ENCODE results near the gene COQ5. TPM values are rescaled to one million over a fixed set of nuclear protein-coding genes. Genes with fewer than 3 reads are reported as not detected.
"Not testable (repeated sequence)": the region's sequence is repeated elsewhere in the genome, so short reads cannot be mapped to it uniquely, and the experiment has no call there.

COQ5 gene
- total RNA-seq, 4 donors from 2014 or later, result 19.3 to 27.6 (median 22.6) TPM

DNA sequence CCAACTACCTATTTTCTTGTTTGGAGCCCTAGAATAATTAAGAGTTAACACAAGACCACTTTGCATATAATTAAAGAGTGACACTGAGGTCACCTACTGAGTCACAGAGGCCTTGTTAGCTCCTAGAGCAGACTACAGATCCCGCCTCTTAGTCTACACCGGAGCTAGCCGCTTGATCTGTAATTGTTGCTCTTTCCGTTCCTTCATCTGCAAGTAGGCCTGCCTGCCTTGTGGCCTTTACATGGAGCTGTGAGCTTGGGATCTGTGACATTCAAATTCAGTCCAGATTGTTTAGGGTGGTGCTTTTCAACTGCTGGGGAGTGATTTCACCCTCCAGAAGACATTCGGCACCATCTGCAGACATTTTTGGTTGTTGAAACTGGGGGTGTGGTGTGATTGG is 38.6 kb downstream of the COQ5 start:
- Histone ChIP-seq H3K27ac (no peak overlapping the region), H3K27me3 (no peaks in the 10 kb centered on the region), H3K4me3 (no peak overlapping the region), H3K36me3 (peaks cover 0 to 26% of the 10 kb centered on the region in 2 donors), H3K4me1 (peaks cover 0 to 8% (median 0%) of the 10 kb centered on the region in 3 donors), H3K9me3 (no peaks in the 10 kb centered on the region)
- ATAC-seq, result no peak
- 96 to 100% methylated on average over 4 of the region's 5 CpGs for WGBS, 2 donors (ENCODE audit: low coverage in 1 of 2)
- TF ChIP-seq EP300 (IDR thresholded peaks at IDR 0.05), result no peak

- H3K36me3 ChIP-seq, result peaks cover 0 to 26% of the 10 kb centered on the region in 2 donors
- no peak for TF ChIP-seq POLR2AphosphoS5 (IDR thresholded peaks at IDR 0.05)
- TF ChIP-seq, protein P1, sequence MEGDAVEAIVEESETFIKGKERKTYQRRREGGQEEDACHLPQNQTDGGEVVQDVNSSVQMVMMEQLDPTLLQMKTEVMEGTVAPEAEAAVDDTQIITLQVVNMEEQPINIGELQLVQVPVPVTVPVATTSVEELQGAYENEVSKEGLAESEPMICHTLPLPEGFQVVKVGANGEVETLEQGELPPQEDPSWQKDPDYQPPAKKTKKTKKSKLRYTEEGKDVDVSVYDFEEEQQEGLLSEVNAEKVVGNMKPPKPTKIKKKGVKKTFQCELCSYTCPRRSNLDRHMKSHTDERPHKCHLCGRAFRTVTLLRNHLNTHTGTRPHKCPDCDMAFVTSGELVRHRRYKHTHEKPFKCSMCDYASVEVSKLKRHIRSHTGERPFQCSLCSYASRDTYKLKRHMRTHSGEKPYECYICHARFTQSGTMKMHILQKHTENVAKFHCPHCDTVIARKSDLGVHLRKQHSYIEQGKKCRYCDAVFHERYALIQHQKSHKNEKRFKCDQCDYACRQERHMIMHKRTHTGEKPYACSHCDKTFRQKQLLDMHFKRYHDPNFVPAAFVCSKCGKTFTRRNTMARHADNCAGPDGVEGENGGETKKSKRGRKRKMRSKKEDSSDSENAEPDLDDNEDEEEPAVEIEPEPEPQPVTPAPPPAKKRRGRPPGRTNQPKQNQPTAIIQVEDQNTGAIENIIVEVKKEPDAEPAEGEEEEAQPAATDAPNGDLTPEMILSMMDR (IDR thresholded peaks at IDR 0.05), result no peak
- TF ChIP-seq POLR2A (IDR thresholded peaks at IDR 0.05), result no peak
- TF ChIP-seq EP300 (IDR thresholded peaks at IDR 0.05), result no peak
- 66 to 73% methylated on average over 3 to 4 of the region's 4 CpGs for WGBS, 2 donors (ENCODE audit: low coverage in 1 of 2)
- no peaks in the 10 kb centered on the region for H3K4me1 ChIP-seq
- no peaks in the 10 kb centered on the region for H3K27me3 ChIP-seq
- no peaks in the 10 kb centered on the region for H3K9me3 ChIP-seq
- no peak overlapping the region for H3K4me3 ChIP-seq
- peak overlapping the region in 1 of 4 donors; percentile 33 for H3K27ac ChIP-seq
- ATAC-seq, result no peak
These were observed 39.9 kb downstream of the COQ5 start for GRCh38 chr12:120489018-120489417.

DNA sequence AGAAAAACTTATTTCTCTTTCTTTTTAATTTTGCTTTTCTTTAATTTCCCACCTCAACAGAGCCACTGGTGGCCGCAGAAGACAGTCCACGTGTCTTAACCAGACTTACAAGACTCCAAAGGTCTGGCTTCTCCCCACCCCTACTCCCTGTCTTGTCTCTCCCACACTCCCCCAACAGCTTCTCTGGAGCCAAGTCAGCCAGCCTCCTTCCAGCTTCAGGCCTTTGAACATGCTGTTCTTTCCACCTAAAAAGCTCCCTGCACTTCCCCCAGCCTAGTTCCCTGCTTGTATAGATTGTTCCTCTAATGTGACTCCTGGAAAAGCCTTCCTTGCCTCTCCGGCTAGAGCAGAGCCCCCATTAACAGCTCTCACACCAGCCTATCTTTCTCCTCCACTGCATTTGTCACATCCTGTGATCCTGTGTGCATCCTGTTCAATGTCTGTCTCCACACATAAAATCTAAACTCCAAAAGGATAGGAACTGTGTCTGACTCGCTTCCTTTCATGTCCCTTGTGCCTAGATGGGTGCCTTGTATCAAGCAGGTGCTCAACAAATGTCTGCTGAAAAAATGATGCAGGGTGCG is 40.8 kb downstream of the COQ5 start:
- 60 to 69% methylated on average over 4 of the region's 5 CpGs for WGBS, 2 donors (ENCODE audit: low coverage in 1 of 2)
- no peak for TF ChIP-seq POLR2AphosphoS5 (IDR thresholded peaks at IDR 0.05)
- no peak for TF ChIP-seq EP300 (IDR thresholded peaks at IDR 0.05)
- TF ChIP-seq, protein P1 (IDR thresholded peaks at IDR 0.05), result no peak
- no peak for TF ChIP-seq POLR2A (IDR thresholded peaks at IDR 0.05)
- Histone ChIP-seq H3K36me3 (peaks cover 0 to 26% of the 10 kb centered on the region in 2 donors), H3K27me3 (no peaks in the 10 kb centered on the region), H3K4me3 (no peak overlapping the region), H3K9me3 (no peaks in the 10 kb centered on the region), H3K4me1 (no peaks in the 10 kb centered on the region), H3K27ac (peak overlapping the region in 1 of 4 donors; percentile 33)
- ATAC-seq, result no peak

DNA sequence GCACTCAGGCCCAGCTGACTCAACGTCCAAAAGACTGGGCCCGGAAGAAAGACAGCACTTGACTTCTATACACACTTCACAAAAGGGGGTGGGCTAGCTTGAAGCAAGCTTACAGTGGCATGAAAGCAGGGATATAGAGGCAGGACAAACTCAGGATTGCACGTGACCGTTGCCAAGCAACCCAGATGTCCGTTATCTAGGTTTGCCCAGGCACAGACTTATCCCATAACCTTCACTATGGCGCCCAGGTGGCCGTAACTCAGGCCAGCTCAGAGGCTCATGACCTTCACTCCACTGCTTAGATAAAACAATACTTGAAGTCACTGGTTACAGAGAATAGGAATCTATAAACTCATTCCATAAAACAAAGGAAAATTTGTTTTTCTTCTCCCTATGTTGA is 41.4 kb downstream of the COQ5 start:
- not testable (repeated sequence) for ATAC-seq

GRCh38 chr12:120485961-120486881 is 42.7 kb downstream of the COQ5 start:
- Histone ChIP-seq H3K4me1 (no peaks in the 10 kb centered on the region), H3K27ac (no peak overlapping the region), H3K9me3 (no peaks in the 10 kb centered on the region), H3K27me3 (no peaks in the 10 kb centered on the region), H3K36me3 (peaks cover 0 to 30% of the 10 kb centered on the region in 2 donors), H3K4me3 (no peak overlapping the region)
- 83 to 92% methylated on average over 5 to 6 of the region's 7 CpGs for WGBS, 2 donors (ENCODE audit: low coverage in 1 of 2)
- TF ChIP-seq, protein P1 (IDR thresholded peaks at IDR 0.05), result no peak
- TF ChIP-seq EP300 (IDR thresholded peaks at IDR 0.05) (no peak), POLR2A (IDR thresholded peaks at IDR 0.05) (no peak), POLR2AphosphoS5 (IDR thresholded peaks at IDR 0.05) (no peak)
- no peak for ATAC-seq

More for the DNA sequence above, 41.4 kb downstream of the COQ5 start:
- not testable (repeated sequence) for H3K27me3 ChIP-seq, H3K27ac ChIP-seq, H3K4me3 ChIP-seq, H3K4me1 ChIP-seq, H3K9me3 ChIP-seq
- peaks cover 0 to 30% of the 10 kb centered on the region in 2 donors for H3K36me3 ChIP-seq
- 60 to 94% methylated on average over 5 to 6 of the region's 7 CpGs for whole genome bisulfite sequencing, 2 donors (ENCODE audit: low coverage in 1 of 2)

Measured in gastroesophageal sphincter (tissue), 4 donors.